ENCODE results near the gene AQP12A.

- no peak for TF ChIP-seq CTCF (conservative IDR thresholded peaks at IDR 0.05 in 1 of 2, IDR thresholded peaks at IDR 0.05 in 1 of 2; ENCODE audit: low read depth in 1 of 2, low read length in 2 of 2)
- TF ChIP-seq EZH2 (IDR thresholded peaks at IDR 0.05; ENCODE audit: low read length, missing control alignments) = no peak
These were observed 30.7 kb downstream of the AQP12A start for GRCh38 chr2:240722376-240722775.
